LNCaP clone FGC (cell line): ENCODE measurements around the gene HEG1.

Experiments used
- DNase-seq: peaks from one replicate; pipeline ENCODE4 v3.0.0-alpha.2; 2011; ENCODE audit warnings: low read depth
- H3K4me3 ChIP-seq: 2 replicates; pipeline ENCODE4 v1.5.1; 2011; ENCODE audit warnings: mild to moderate bottlenecking, low read depth, low read length, control low read depth
- TF ChIP-seq, protein P1 (sequence below): IDR thresholded peaks from 2 replicates; pipeline ENCODE4 v1.5.1; 2012; ENCODE audit warnings: mild to moderate bottlenecking; ENCODE audit not compliant: control insufficient read depth, insufficient read depth; ENCODE audit errors: extremely low read depth

HEG1 gene

DNA sequence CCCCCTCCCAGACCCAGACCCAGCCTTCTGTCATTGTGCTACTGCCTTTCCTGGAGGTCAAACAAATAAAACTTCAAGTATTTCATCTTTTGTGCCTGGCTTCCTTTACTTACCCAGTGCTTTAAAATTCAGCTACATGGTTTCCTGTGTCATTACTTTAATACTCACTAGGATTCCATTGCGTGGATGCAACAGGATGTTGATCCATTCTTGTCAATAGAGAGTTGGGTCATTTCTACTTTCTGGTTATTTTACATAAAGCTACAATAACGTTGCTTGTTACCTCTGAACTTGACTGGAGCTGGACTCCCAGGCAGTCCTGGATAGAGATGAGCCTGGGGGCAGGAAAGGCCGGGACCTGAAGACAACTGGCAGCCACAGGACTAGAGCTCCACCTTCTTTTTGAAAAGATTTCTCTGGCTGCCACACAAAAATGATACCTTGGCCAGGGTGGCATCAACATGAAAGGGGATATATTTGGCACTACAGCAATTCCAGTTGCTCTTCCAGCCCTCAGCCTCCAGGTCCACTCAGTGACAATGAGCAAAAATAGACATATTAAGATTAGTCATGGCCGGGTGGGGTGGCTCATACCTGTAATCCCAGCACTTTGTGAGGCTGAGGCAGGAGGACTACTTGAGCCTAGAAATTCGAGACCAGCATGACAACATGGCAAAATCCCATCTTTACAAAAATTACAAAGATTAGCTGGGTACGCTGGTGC lies 23.3 kb upstream of the HEG1 start:
- DNase-seq = no peak
- no peak overlapping the region for H3K4me3 ChIP-seq
- TF ChIP-seq, protein P1, sequence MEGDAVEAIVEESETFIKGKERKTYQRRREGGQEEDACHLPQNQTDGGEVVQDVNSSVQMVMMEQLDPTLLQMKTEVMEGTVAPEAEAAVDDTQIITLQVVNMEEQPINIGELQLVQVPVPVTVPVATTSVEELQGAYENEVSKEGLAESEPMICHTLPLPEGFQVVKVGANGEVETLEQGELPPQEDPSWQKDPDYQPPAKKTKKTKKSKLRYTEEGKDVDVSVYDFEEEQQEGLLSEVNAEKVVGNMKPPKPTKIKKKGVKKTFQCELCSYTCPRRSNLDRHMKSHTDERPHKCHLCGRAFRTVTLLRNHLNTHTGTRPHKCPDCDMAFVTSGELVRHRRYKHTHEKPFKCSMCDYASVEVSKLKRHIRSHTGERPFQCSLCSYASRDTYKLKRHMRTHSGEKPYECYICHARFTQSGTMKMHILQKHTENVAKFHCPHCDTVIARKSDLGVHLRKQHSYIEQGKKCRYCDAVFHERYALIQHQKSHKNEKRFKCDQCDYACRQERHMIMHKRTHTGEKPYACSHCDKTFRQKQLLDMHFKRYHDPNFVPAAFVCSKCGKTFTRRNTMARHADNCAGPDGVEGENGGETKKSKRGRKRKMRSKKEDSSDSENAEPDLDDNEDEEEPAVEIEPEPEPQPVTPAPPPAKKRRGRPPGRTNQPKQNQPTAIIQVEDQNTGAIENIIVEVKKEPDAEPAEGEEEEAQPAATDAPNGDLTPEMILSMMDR = no peak

DNA sequence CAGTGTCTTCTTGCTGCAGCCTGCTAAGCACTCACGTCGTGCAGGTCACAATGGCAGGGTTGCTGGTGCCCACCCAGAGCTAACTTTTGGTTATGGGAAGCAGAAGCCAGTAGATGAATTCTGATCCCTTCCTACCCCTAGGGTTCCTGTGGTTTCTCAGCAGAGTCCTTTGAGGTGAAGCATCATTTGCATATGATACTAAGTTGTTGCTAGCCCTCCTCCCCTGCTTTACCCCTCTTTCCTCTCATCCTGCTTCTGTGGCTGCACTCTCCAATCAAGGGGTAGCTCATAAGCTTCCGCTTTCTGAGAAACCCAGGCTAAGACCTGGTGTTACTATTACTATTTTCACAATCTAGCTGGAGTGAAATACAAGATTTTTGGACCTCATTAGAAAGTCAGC lies 22.1 kb upstream of the HEG1 start:
- TF ChIP-seq, protein P1 = no peak
- no peak overlapping the region for H3K4me3 ChIP-seq
- no peak for DNase-seq

DNA sequence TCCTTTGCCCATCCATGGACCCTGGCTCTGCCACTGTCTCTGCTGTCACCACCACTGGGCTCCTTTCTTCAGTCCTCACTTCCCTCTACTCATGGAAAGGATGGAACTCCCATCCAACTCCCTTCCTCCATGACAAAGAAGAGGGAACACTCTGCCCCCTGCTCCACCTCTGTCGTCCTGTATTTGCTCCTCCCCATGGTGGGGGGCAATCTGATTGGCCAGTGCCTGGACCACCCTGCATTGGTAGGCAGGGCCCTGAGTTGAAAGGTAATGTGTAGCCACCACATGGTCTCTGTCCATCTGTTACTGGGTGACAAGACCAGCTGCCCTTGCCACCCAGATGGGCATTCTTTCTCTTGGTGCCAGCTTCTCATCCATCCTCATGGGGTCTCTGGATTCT lies 20.7 kb upstream of the HEG1 start:
- no peak overlapping the region for H3K4me3 ChIP-seq
- TF ChIP-seq, protein P1 = no peak
- DNase-seq = no peak

DNA sequence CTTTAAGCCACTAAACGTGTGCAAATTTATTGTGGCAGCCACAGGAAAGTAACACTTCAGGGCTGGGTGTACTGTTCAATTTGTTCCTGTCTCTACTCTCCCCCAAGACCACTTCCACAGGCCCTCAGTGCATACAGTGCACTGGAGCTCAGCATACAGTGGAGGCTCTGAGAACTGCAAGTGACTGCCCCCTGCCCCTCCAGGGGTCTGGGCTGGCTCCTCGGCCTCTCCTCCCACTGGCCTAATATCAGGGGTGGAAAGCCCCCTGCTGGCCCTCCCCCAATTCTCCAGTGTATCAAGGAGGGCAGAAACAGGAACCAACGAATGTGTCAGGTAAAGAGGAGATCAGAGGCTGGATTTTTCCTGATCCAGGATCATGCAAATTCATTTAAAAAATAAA lies 19.9 kb upstream of the HEG1 start:
- DNase-seq = no peak
- TF ChIP-seq, protein P1 = no peak
- no peak overlapping the region for H3K4me3 ChIP-seq

DNA sequence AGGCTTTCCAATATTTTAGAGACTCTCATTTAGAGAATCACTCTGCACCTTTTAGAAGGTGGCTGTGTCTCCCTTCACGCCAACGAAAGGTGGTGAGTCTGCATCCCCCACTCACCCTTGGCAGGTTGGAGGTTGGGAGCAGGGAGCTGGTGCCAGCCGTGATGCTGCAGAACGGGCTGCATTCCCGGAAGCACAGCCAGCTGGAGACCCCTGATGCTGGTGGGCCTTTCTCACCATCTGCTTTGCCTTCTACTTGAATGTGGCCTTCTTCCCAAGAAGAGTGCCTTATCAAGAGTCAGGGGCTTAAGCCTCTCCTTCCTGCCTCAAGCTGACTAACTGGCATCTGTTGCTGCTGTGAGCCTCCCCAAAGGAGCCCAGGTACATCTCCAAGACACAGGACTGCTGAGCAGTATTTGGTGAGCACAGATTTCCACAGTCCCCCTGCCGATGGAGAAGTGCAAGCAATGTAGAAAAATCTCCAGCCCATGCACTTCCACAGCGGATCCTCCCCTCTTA lies 17.7 kb upstream of the HEG1 start:
- no peak overlapping the region for H3K4me3 ChIP-seq
- TF ChIP-seq, protein P1 = no peak
- DNase-seq = no peak

DNA sequence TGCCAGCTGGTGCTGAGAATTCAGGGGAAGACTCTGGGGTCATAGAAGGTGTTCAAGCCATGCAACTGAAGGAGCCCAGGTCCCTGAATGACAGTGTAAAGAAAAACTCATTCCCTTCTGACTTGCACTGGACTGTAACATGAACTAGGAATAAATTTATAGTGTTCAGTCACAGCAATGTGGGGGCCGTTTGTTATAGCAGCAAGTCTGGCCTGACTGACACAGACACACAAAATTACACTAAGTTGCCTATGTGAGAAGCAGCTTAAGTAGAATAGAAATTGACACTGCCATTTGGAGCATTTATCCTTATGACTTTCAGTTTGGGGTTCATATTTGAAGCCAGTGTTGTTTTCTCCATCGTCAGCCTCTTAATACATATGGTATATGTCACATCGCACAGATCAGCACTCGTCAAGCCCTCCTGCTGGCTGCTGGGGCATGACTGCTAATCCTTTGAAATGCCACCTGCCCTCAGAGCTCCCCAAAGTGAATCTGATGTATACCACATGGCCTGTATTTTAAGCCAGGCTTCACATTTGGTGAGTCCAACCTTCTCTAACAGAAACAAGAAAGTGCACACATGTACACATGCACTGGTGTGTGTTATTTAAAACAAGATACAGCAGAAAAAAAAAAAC lies 17.1 kb upstream of the HEG1 start:
- TF ChIP-seq, protein P1 = no peak
- no peak for DNase-seq
- H3K4me3 ChIP-seq = no peak overlapping the region
